SK-N-SH (cell line): ENCODE measurements around the gene CFAP20DC. TPM values are rescaled to one million over a fixed set of nuclear protein-coding genes. Genes with fewer than 3 reads are reported as not detected.
A peak's percentile ranks its signal among the peaks of the same experiment; 100 is the strongest.

Source experiments
- CTCF ChIA-PET: fragments of 300-600, 350-600 bp; formaldehyde crosslinking; extraction: SDS; loops from one replicate; lab custom pipeline; 2021; lab: Yijun Ruan, JAX
- POLR2A ChIA-PET: fragments of 350-600 bp; sonication (Branson Sonifier 250); formaldehyde crosslinking; extraction: SDS; loops from one replicate; lab custom pipeline; 2020; ENCODE audit warnings: antibody characterized with exemption, inconsistent platforms; lab: Yijun Ruan, JAX
- DNase-seq: peaks from one replicate; pipeline ENCODE4 v3.0.0; 2012
- H2AFZ ChIP-seq: fragments of 200-600 bp; sonication (generic); 2 replicates; pipeline ENCODE4 v1.8.1; 2016; ENCODE audit warnings: antibody characterized with exemption, mild to moderate bottlenecking, low read depth
- H3F3A ChIP-seq: fragments of 200-600 bp; sonication (generic); replicated peaks from 2 replicates; pipeline ENCODE3; 2016; ENCODE audit warnings: antibody characterized with exemption, mild to moderate bottlenecking; ENCODE audit not compliant: insufficient read depth
- H3K27ac ChIP-seq, 2 experiments: fragments of 200-500 bp in 1 of 2; fragments of 200-600 bp in 1 of 2; sonication (Bioruptor generic) in 1 of 2; sonication (generic), shearing (Covaris generic) in 1 of 2; 2 replicates each; pipeline versions ENCODE4 v1.5.1 to v1.6.1; 2014 to 2016; ENCODE audit warnings: low read depth in 2 of 2, inconsistent platforms in 1 of 2, low read length in 1 of 2, mild to moderate bottlenecking in 1 of 2, mixed read lengths in 1 of 2
- H3K27me3 ChIP-seq: fragments of 200-600 bp; sonication (generic), shearing (Covaris generic); 2 replicates; pipeline ENCODE4 v1.6.1; 2016; ENCODE audit warnings: mixed run types; ENCODE audit not compliant: insufficient read depth
- H3K36me3 ChIP-seq, 2 experiments: fragments of 200-500 bp in 1 of 2; fragments of 200-600 bp in 1 of 2; sonication (Bioruptor generic) in 1 of 2; sonication (generic) in 1 of 2; replicated peaks in 1 of 2; 2 replicates each; pipeline versions ENCODE3 to v1.5.1; 2014 to 2016; ENCODE audit warnings: low read length in 1 of 2, mild to moderate bottlenecking in 1 of 2; ENCODE audit not compliant: insufficient read depth in 2 of 2, control insufficient read depth in 1 of 2
- H3K4me1 ChIP-seq, 2 experiments: fragments of 200-500 bp in 1 of 2; fragments of 200-600 bp in 1 of 2; sonication (Bioruptor generic) in 1 of 2; sonication (generic), shearing (Covaris generic) in 1 of 2; 2 replicates each; pipeline versions ENCODE4 v1.5.1 to v1.6.1; 2014 to 2016; ENCODE audit warnings: low read depth in 1 of 2, low read length in 1 of 2, mixed run types in 1 of 2; ENCODE audit not compliant: insufficient read depth in 2 of 2, control insufficient read depth in 1 of 2
- H3K4me2 ChIP-seq: fragments of 200-600 bp; sonication (generic), shearing (Covaris generic); 2 replicates; pipeline ENCODE4 v1.6.1; 2017; ENCODE audit warnings: mixed run types
- H3K4me3 ChIP-seq, 2 experiments: fragments of 200-500 bp in 1 of 2; fragments of 200-600 bp in 1 of 2; sonication (Bioruptor generic) in 1 of 2; sonication (generic), shearing (Covaris generic) in 1 of 2; 2 replicates each; pipeline versions ENCODE4 v1.5.1 to v1.8.1; 2014 to 2016; ENCODE audit warnings: low read depth in 2 of 2, inconsistent platforms in 1 of 2, low read length in 1 of 2, mild to moderate bottlenecking in 1 of 2, mixed read lengths in 1 of 2, moderate library complexity in 1 of 2
- H3K79me2 ChIP-seq: fragments of 200-600 bp; sonication (generic); 2 replicates; pipeline ENCODE4 v1.8.1; 2017; ENCODE audit warnings: mild to moderate bottlenecking; ENCODE audit not compliant: insufficient read depth
- H3K9ac ChIP-seq: fragments of 200-600 bp; sonication (generic); 2 replicates; pipeline ENCODE4 v1.6.1; 2017; ENCODE audit warnings: mixed run types
- H3K9me2 ChIP-seq: fragments of 200-600 bp; sonication (generic); 2 replicates; pipeline ENCODE4 v1.6.1; 2017; ENCODE audit warnings: mixed run types
- H3K9me3 ChIP-seq: fragments of 200-600 bp; sonication (generic); 2 replicates; pipeline ENCODE4 v1.6.1; 2017; ENCODE audit warnings: mixed run types, mild to moderate bottlenecking, moderate library complexity
- H4K20me1 ChIP-seq: fragments of 200-600 bp; sonication (generic); 2 replicates; pipeline ENCODE4 v1.6.1; 2017; ENCODE audit warnings: mild to moderate bottlenecking, mixed run types; ENCODE audit not compliant: insufficient read depth
- CHD2 ChIP-seq: fragments of 150-350 bp; IDR thresholded peaks from 2 replicates; pipeline ENCODE4 v1.6.1; 2018; ENCODE audit warnings: low read length; ENCODE audit not compliant: partially characterized antibody
- ELF1 ChIP-seq: IDR thresholded peaks from 2 replicates; pipeline ENCODE4 v1.4.0; 2012
- GABPA ChIP-seq: IDR thresholded peaks from 2 replicates; pipeline ENCODE4 v1.4.0; 2012; ENCODE audit warnings: low read depth, mild to moderate bottlenecking
- GATA2 ChIP-seq: sonication (generic); formaldehyde crosslinking; IDR thresholded peaks from 2 replicates; pipeline ENCODE4 v1.5.0; 2020; ENCODE audit warnings: mild to moderate bottlenecking, missing genetic modification reagents
- IRF3 ChIP-seq: fragments of 150-350 bp; IDR thresholded peaks from 2 replicates; pipeline ENCODE4 v1.6.1; 2016; ENCODE audit warnings: mild to moderate bottlenecking, low read depth, low read length
- JUND ChIP-seq: IDR thresholded peaks from 2 replicates; pipeline ENCODE4 v1.4.0; 2012
- MAX ChIP-seq: IDR thresholded peaks from 2 replicates; pipeline ENCODE4 v1.4.0; 2012; ENCODE audit warnings: low read depth
- MXI1 ChIP-seq: IDR thresholded peaks from 2 replicates; pipeline ENCODE4 v1.6.1; 2012; ENCODE audit warnings: mild to moderate bottlenecking, low read depth, low read length, improper control_type of control experiment
- POLR2AphosphoS5 ChIP-seq: IDR thresholded peaks from 2 replicates; pipeline ENCODE4 v1.6.1; 2012; ENCODE audit warnings: low read depth, low read length
- RAD21 ChIP-seq: IDR thresholded peaks from 2 replicates; pipeline ENCODE4 v1.6.1; 2012; ENCODE audit warnings: mild to moderate bottlenecking, low read length
- RXRA ChIP-seq: IDR thresholded peaks from 2 replicates; pipeline ENCODE4 v1.4.0; 2012; ENCODE audit warnings: low read depth, mild to moderate bottlenecking, borderline replicate concordance
- TAF1 ChIP-seq: IDR thresholded peaks from 2 replicates; pipeline ENCODE4 v1.6.1; 2012; ENCODE audit warnings: low read depth, mild to moderate bottlenecking, low read length, moderate library complexity, borderline replicate concordance
- USF2 ChIP-seq: fragments of 150-350 bp; IDR thresholded peaks from 2 replicates; pipeline ENCODE4 v1.6.1; 2017; ENCODE audit warnings: antibody characterized with exemption, low read length, low read depth, borderline replicate concordance
- YY1 ChIP-seq: IDR thresholded peaks from 2 replicates; pipeline ENCODE4 v1.4.0; 2012; ENCODE audit warnings: low read depth, mild to moderate bottlenecking
- WGBS: methylation state at CpG from one replicate; pipeline ENCODE4 v1.1.6; 2017; ENCODE audit warnings: low lambda C conversion rate; 5-methylcytosine and 5-hydroxymethylcytosine counted together
- polyA plus RNA-seq, 3 experiments: library from polyadenylated mRNA; depleted of rRNA; stranded (reverse); fragments of >200 nt; gene quantifications; 2 replicates each; pipeline ENCODE4 v1.2.3, GENCODE V29; 2012

The CFAP20DC gene
- polyA plus RNA-seq, 1 of the 3 experiments (the other 2 are of a cell fraction): 1.8 TPM

- no peaks in the 10 kb centered on the region for H3K9me2 ChIP-seq
- no peaks in the 10 kb centered on the region for H4K20me1 ChIP-seq
- H3K4me2 ChIP-seq: peak overlapping the region; percentile 21
- POLR2A ChIA-PET: no interaction called here
- peaks cover 2 to 7% of the 10 kb centered on the region in 2 experiments; a peak in 2 of 4 replicates for H3K4me1 ChIP-seq
- no peak overlapping the region for H3K4me3 ChIP-seq
- peaks cover 23% of the 10 kb centered on the region for H3F3A ChIP-seq
- H2AFZ ChIP-seq: peak overlapping the region; percentile 51; the same call in 1 of the 2 replicates
- WGBS: 57% methylated on average over 5 of the region's 5 CpGs
- CTCF ChIA-PET: no interaction called here
- no peaks in the 10 kb centered on the region for H3K79me2 ChIP-seq
- no peaks in the 10 kb centered on the region for H3K9me3 ChIP-seq
- DNase-seq: no peak
- no peaks in the 10 kb centered on the region for H3K27me3 ChIP-seq
- TF ChIP-seq POLR2AphosphoS5 (no peak), MXI1 (no peak), JUND (0 out of 2 replicates have a peak, but pooled peaks have one; percentile 17)
- TF ChIP-seq, all 33 proteins: peak for 1
- H3K9ac ChIP-seq: peak overlapping the region; percentile 36; the same call in 1 of the 2 replicates
- peak overlapping the region in 1 of 2 experiments; percentile 85; a peak in 3 of 4 replicates for H3K27ac ChIP-seq
- no peaks in the 10 kb centered on the region for H3K36me3 ChIP-seq
These were observed 175.5 kb downstream of the CFAP20DC start for GRCh38 chr3:58874248-58874741.

- POLR2A ChIA-PET: no interaction called here
- H2AFZ ChIP-seq: no peak overlapping the region
- no peak for DNase-seq
- no peak overlapping the region for H3K4me2 ChIP-seq
- H3K36me3 ChIP-seq: no peaks in the 10 kb centered on the region
- peaks cover 0 to 3% of the 10 kb centered on the region in 2 experiments; a peak in 2 of 4 replicates for H3K4me1 ChIP-seq
- peaks cover 3% of the 10 kb centered on the region for H3F3A ChIP-seq
- CTCF ChIA-PET: no interaction called here
- TF ChIP-seq RAD21: no peak
- no peak for TF ChIP-seq GATA2 (CRISPR knock-in tag)
- no peak for TF ChIP-seq YY1
- TF ChIP-seq RXRA: no peak
- no peak for TF ChIP-seq ELF1
- no peak for TF ChIP-seq CHD2
- TF ChIP-seq IRF3: no peak
- TF ChIP-seq TAF1: no peak
- TF ChIP-seq GABPA: no peak
- no peak for TF ChIP-seq USF2
- TF ChIP-seq MAX: no peak
- H3K27ac ChIP-seq: no peak overlapping the region
- H3K9me3 ChIP-seq: no peaks in the 10 kb centered on the region
- WGBS: 86% methylated on average over 5 of the region's 5 CpGs
- no peak overlapping the region for H3K9ac ChIP-seq
- H3K4me3 ChIP-seq: no peak overlapping the region
- no peaks in the 10 kb centered on the region for H3K27me3 ChIP-seq
- H3K9me2 ChIP-seq: no peaks in the 10 kb centered on the region
- H4K20me1 ChIP-seq: no peaks in the 10 kb centered on the region
- no peaks in the 10 kb centered on the region for H3K79me2 ChIP-seq
These were observed 181.6 kb downstream of the CFAP20DC start for GRCh38 chr3:58868097-58868779.
